Stimulated activated CD8-positive, alpha-beta memory T cell treated with anti-CD3 and anti-CD28 coated beads, Interleukin-15, amount 100 ng/mL, for 24 hours (primary cell): ENCODE measurements around the gene CTNNA1.
"Not testable (repeated sequence)": the region's sequence is repeated elsewhere in the genome, so short reads cannot be mapped to it uniquely, and the experiment has no call there.

Experiments
- DNase-seq: peaks from one replicate; pipeline ENCODE4 v3.0.0-alpha.2; 2020; ENCODE audit warnings: low read depth

The CTNNA1 gene

DNA sequence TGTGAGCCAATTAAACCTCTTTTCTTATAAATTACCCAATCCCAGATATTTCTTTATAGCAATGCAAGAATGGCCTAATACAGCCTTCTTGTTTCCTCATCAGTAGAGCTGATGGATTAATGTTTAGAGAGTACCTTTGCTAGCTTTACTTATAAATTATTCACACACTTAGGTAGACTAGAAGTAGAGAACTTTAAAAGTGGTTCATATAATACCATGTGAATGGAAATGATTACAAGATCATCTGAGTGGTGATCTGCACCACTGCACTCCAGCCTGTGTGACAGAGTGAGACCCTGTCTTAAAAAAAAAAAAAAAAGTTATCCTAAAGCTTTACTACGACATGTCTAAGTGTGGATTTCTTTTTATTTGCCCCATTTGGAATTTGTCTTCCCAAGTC lies 145.1 kb downstream of the CTNNA1 start:
- DNase-seq = no peak

DNA sequence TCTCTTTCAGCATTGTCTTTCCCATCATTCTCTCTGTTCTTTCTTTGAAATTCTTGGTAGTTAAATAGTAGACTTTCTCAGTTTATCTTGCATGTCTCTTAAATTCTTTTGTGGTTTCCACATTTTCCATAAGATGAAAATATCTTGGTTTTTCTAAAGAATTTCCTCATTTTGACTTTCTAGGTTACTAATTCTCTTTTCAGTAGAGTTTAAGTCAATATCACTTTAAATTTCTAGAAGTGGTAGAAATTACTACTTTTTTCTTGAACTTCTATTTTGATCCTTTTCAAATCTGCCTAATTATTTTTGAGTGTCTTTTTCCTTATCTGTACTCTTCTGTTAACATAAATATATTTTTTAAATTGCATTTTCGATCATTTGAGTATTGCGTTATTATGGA lies 145.5 kb downstream of the CTNNA1 start:
- DNase-seq = no peak

DNA sequence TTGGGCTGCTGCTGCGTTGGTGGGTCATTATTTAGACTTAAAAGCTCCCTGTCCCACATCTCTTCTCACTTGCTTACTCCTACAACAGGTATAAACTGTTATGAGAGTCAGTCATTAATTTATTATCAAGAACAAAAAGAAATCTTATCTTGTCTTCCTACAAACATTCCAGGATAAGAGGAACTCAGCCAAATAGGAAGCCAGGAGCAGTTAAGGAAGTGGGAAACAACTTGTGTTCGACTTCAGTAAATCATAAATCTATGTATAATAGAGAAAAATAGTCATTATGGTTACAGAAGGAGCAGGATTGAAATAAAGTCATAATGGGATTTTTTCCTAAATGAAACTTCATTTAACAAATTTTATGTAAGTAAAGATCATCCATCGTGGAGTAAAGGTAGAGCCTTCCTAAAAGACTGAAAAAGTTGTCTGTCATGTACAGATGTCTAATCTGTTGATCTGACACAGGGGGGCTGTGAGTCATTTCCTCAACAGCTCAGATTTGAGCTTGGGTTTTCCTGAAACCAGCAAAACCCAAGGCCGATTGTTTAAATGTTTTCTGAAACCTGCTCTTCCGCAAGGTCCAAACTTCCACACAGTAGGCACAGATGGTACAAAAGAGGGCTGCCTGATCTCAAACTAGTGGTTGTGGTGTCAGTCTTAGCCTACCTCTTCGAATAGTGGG lies 147.2 kb downstream of the CTNNA1 start:
- no peak for DNase-seq

DNA sequence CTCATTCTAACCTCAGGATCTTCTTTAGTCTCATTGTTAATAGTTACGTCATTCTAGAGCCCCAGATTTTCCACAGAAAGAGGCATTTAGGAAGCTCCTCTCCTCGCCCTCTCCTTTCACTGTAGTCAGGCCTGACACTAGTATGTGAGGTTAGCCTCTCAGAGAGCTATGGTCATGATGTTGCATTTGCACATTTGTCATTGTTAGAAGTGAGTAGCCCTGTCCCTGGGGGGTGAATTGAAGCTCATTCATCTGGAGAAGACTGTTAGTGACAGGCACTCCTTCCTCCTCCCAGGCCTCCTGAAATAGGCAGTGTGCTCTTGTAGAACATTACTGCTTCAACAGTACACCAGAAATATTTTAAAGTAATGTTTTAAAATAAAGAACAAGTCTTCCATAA lies 148.5 kb downstream of the CTNNA1 start:
- no peak for DNase-seq

DNA sequence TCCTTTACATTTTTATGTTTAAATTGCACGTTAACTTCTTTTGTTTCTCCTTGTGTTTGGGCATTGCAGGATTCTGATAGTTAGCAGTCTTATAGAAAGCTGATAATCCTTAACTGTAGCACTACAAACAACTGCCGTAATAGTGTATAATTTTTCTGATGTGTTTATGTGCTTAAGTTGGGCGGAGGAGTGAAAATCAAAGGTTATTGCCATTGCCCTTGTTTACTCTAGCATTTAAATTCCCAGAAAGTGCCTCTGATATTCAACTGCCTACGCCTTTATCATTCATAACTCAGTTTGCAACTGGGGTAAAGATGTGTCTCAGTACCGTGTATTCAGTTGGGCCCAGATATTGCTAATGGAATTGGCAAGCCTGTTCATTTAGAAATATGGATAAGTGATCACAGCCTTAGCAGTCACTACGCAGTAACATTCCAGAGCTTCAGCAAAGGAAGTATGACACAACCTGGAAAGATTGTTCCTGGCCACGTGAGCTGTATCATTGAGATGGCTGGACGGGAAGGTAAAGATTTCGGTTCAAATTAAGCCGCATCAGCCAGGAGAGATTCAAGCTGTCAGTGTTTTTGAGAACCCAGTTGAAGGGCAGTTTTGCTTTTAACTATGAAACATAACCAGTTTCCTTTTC lies 150.0 kb downstream of the CTNNA1 start:
- DNase-seq = no peak

DNA sequence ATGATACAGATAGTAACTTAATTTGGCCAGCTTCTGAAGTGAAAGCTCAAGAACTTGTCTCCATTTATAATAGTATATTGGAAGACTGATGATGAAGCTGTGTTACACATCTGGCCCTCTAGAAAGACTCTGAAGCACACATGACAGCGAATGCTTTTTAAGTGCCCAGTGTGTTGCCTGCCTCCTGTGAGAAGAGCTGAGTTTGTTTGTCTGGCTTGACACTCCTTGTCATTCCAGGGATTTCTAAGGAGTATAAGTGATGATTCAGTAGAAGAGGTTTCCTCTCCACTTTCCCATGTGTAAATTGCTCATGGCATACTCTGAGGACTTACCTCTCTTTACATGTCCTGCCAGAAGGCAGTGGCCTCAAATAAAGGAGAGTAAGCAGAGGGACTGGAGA lies 152.3 kb downstream of the CTNNA1 start:
- DNase-seq = no peak

DNA sequence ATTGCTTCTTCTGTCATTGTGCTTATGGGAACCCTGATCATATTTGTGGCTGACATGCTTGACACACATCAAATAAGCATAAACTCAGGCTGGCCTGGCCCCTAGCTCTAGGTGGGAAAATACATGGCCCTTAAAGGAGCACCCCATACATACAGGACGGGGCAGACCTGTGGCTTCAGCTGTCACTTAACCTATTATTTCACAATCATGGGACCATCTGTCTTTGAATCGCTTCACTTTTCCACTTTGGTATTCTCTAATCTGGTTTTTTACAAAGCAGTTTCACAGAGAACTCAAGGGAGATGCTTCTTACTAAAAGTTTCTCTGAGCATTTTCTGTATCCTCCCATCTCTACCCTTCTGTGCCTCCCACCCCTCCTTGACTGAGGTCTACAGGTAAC lies 156.5 kb downstream of the CTNNA1 start:
- DNase-seq = no peak

DNA sequence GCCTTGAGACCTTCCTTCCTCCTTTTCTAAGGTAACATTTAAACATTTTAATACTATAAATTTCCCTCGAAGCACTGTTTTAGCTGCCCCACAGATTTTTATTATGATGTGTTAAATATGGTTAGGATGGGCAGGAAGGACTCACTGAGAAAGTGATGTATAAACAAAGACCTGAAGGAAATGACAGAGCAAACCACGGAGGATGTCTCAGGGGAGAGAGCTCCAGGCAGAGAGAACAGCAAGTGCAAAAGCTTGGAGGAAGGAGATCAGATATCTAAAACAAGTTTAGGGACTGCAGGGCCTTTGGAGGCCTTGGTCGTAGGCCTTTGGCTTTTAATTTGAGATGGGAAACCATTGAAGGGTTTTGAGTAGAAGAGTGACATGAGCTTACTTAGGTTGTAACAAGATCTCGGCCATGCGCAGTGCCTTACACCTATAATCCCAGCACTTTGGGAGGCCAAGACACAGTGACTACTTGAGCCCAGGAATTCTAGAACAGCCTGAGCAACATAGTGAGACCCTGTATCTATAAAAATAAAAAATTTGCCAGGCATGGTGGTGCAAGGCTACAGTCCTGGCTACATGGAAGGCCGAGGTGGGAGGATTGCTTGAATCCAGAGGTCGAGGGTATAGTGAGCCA lies 157.4 kb downstream of the CTNNA1 start:
- DNase-seq = no peak

DNA sequence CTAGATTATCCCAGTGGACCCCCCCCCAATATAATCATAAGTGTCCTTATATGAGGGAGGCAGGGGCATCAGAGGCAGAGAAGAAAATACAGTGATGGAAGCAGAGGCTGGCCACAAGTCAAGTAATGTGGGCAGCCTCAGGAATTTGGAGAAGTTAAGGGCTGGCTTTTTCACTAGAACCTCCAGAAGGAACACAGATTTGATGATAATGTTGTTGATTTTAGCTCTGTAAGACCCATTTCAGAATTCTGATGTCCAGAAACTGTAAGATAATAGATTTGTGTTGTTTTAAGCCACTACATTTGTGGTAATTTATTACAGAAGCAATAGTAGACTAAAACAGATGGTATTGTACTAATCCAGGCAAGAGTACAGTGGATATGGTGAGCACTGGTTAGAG lies 158.2 kb downstream of the CTNNA1 start:
- no peak for DNase-seq

DNA sequence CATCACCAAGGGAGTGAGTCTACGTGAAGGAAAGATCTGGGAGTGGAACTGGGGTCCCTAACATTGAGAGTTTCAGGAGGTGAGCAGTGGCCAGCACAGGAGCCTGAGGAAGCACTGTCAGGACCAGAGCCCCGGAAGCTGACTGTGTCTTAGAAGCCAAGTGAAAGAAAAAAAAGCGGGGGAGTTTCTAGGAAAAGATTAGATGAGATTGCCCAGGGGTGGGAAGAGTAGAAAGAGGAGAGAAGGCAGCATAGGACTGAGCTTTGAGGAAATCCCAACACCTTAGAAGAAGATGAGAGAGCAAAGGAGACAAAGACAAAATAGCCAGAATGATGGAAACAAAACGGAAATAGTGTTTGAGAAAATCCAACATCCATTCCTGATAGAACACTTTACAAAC lies 158.9 kb downstream of the CTNNA1 start:
- DNase-seq = no peak

DNA sequence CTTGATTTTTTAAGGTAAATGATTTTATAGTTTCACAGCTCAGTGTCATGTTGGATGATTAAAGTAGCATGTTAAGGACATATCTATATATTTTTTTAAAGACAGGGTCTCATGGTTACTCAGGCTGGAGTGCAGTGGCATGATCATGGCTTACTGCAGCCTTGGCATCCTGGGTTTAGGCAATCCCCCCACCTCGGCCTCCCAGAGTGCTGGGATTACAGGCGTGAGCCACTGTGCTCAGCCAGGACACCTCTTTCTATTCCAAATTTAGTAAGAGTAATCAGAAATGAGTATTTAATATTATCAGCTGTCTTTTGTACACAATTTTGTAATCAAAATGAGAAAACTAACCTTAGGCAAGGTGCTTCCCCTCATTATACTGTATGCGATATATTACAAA lies 160.5 kb downstream of the CTNNA1 start:
- no peak for DNase-seq

DNA sequence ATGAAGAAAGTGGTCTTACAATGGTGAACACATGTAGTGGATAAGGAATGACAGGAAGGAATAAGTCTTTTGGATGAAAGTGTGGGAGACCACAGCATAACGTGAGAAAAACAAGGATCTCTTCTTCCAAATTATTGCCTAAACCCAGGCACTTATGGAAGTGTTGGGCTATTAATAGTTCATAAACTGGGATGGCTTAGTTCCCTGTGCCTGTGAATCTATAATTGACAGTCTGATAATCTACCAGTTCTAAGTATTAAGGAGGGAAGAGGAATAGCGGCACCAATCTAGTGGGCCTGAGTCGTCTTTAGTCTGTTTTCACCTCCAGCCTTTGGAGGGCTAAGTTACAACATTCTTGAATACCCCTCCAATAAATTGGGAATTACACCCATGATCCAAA lies 161.1 kb downstream of the CTNNA1 start:
- no peak for DNase-seq

DNA sequence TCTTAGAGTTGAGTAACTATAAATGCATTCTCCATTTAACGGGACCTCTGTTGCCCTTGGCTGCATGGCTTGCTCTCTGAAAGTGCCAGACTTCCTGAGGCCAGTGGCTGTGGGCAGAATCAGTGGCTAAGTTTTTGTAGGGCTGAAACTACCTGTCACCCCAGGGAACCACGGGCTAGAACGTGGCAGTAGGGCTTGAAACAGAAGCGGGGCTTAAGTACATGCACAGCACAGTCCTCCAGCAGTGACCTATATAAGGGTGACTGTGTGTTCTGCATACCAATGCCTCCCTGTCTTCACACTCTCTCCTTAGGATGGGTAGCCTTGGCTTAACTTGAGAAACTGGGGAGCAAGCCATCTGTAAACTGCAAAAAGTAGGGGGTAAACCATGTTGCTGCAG lies 165.5 kb downstream of the CTNNA1 start:
- DNase-seq = no peak

DNA sequence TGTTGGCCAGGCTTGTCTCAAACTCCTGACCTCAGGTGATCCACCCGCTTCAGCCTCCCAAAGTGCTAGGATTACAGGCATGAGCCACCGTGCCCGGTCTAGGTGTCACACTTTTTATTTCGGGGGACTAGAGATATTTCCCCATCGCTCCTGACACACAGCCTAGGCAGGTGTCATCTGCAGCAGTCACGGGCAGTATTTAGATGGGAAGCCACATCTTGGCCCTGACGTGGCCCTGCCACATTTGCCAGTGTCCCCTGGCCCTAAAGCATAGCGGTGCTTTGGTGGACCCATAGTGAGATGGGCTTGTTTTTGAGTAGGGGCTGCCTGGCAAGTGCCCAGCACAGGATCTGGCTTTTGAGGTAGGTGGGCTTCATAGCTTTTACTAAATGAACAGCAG lies 167.0 kb downstream of the CTNNA1 start:
- no peak for DNase-seq

DNA sequence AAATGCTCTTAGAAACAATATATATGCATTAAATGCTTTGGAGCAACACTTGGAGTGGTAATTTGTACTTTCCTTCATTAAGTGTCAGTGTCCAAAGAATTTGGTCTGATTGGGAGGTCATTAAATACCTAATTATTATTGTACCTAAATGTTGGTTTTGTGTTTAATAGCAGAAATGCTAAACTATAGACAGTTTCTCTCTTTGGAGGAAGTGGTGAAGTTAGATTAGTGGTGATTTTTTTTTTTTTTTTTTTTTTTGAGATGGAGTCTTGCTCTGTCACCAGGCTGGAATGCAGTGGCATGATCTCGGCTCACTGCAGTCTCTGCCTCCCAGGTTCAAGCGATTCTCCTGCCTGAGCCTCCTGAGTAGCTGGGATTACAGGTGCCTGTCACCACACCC lies 168.1 kb downstream of the CTNNA1 start:
- DNase-seq = not testable (repeated sequence)

DNA sequence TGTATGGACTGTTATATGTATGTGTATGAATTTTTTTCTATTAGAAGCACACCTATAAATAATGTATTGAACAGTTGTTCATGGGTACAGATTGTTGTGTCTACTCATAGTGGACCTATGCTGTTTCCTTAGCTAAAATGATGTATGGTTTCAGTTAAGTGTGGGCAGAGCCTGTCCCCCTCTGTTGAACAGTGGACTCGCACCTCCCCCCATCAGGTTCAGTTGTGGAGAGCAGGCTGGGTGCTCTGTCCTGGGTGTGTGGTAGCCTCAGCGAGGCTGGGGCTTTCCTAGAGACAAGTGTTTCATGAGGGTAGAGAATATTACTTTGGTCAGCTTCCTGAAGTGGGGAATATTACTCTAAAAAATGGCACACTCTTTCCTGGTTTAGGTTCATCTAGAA lies 169.3 kb downstream of the CTNNA1 start:
- DNase-seq = no peak

DNA sequence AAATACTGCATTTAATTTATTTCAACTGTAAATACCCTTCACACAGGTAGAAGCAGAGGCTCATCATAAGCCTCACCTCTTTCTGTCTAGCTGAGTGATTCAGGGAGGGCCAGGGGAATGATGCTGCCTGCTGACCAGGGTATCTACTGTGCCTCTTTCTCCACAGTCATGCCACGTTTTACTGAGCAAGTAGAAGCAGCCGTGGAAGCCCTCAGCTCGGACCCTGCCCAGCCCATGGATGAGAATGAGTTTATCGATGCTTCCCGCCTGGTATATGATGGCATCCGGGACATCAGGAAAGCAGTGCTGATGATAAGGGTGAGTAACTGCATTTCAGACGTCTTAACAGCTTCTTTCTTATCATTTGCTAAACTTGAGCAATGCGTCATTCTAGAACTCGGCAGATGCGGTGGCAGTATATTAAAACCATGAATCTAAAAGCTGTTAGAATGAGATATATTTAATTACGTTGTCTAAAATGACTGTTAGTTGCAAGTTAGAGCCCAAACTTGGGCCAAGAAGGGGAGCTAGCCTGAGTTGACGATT lies 171.9 kb downstream of the CTNNA1 start:
- DNase-seq = no peak

DNA sequence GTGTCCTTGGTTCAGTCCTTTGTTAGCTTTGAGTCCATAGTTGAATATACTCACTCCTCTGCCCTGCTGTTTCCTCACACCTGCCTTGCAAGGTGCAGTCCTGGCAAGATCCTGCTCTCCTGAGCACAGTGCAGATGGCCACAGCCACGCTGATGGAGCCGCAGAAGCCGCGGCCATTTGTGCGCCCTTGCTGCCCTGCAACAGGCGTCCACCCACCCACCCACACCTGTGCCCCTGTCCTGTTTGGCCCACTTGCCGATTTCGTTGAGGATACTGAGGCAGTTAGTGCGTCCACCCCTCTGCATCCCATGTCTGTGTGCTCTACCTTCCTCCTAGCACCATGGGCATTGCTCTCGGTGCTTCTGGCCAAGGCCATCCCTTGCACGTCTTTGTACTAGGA lies 173.0 kb downstream of the CTNNA1 start:
- no peak for DNase-seq

DNA sequence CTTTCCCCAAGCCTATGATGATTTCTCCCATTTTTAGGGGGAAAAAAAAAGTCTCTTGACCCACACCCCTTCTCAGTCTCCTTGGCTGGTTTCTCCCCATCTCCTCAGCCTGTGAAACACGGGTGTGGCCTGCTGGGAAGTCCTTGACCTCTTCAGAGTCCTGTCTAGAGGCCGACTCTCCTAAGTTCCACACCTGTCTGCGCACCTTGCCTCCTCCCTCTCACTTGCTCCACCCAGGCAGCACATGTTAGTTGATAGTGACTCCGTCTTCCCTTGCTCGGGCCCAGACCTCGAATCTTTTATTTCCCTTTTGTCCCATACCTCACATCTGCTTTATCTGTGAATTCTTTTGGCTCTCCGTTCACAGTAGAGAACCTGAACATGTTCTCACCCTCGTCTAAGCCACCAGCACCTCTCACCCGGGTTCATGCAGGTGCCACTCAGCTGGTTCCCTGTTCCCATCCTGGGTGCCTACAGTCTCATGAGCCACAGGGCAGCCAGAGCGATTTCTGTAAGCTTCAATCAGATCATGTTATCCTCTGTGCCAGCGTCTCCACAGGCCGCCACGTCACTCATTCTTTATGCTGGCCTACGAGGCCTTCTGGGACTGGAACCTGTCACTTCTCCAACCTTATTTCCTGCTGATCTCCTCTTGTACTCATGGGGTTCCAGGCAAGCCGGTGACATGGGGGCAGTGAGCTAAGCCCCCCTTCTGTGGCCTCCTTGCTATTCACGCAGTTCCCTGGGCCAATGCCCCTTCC lies 173.6 kb downstream of the CTNNA1 start:
- DNase-seq = no peak

DNA sequence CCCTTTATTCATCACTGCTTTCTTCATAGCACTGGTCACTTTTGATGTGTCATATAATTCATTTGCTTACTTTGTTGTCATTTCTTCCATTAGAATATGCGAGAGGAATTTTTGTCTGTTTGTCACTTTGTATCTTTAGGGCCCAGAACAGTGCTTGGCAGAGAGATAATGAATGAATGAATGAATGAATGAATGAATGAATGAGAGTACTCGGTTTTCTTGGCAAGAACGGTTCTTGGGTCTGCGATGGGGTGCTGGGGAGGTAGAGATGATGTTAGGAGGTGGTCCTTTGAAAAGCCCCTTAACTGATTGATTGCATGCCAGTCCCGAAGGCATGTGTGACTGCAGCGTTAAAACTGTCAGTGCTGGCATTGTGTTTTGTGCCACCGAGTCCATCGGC lies 174.3 kb downstream of the CTNNA1 start:
- no peak for DNase-seq

DNA sequence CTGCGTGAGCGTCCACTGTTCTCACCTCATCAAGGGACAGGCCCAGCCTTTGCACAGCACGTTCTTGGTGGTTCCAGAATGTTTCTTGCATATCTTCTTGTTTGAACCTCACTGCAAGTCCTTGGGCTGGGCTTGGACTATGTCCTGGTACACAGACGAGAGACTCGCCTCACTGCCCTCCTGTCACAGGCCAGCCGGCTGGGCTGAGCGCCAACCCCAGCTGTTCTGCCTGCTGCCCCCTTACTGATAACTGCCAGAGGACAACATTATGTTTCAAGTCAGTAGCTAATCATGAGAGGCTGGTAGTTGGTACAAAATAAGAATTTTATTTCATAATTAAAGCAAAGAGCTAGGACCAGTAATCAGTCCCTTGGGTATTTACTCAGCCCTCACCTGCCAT lies 174.8 kb downstream of the CTNNA1 start:
- no peak for DNase-seq

DNA sequence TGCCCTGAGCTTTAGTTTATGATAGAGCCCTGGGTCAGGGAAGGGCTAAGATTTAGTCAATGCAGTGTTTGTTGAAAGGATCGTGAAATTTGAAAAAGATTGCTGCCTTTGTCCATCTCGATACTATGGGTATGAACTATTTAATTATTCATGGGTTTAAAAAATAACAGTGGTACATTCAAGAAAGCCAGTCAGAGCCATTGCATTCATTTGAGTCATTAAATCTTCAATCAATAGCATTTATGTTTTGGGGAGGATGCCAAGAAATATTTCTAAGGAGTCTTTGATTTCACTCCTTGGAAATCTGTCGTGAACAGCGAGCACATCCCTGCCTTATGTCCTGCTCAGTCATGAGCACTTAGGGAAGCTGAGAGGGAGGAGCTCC lies 176.3 kb downstream of the CTNNA1 start:
- DNase-seq = no peak
